GM21825 (cell line): ENCODE data around the gene SNX6.
"Not testable (repeated sequence)": the region's sequence is repeated elsewhere in the genome, so short reads cannot be mapped to it uniquely, and the experiment has no call there.

Source experiments
- ATAC-seq: cut with Tn5 transposase; IDR thresholded peaks from one replicate; pipeline ENCODE4 v1.9.1; 2021; ENCODE audit warnings: mild to moderate bottlenecking, moderate library complexity; ENCODE audit not compliant: unreplicated experiment

Gene SNX6

DNA sequence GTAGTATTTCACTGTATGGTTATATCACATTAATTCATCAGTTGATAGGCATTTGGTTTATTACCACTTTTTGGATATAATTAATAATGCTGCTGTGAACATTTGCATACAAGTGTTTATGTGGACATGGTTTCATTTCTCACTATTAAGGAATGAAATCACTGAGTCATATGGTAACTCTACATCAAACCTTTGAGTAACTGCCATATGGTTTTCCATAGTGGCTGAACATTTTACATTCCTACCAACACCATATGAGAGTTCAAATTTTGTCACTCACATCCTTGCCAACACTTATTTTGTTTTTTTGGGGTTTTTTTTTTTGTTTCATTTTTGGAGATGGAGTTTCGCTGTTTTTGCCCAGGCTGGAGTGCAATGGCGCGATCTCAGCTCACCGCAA is 60.2 kb downstream of the SNX6 start:
- no peak for ATAC-seq

DNA sequence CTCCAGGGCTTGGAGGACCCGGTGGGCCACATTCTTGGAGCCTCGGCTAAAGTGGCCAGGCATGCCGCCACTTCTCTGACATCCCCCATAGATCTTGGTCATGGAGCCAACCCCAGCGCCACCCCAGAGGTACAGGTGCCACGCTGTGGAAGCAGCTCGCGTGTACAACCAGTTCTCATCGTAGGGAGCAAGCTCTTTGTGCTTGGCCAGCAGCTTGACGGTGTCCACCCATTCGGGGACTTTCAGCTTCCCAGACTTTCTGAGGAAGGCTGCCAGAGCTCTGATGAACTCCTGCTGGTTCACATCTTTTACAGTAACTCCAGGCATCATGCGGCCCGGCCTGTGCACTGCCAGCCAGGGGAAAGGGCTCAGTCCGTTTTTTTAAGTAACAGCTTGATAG is 61.1 kb downstream of the SNX6 start:
- ATAC-seq, result no peak

DNA sequence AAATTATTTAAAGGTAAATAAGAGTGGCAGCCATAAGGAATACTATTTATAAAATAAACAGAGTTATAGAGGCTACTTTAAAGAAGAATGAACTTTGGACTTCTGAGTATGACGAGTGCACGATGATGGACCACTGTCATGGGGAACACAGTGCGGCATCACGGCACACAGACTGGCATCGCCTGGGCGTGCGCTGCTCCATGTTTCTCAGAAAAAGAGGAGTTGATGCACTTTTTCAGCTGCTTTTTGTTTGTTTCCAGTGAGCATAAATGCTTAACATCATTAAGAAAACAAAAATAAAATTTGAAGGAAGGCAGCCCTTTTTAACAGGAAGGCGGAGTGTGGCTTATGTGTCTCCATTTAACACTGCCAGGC is 67.2 kb downstream of the SNX6 start:
- no peak for ATAC-seq

DNA sequence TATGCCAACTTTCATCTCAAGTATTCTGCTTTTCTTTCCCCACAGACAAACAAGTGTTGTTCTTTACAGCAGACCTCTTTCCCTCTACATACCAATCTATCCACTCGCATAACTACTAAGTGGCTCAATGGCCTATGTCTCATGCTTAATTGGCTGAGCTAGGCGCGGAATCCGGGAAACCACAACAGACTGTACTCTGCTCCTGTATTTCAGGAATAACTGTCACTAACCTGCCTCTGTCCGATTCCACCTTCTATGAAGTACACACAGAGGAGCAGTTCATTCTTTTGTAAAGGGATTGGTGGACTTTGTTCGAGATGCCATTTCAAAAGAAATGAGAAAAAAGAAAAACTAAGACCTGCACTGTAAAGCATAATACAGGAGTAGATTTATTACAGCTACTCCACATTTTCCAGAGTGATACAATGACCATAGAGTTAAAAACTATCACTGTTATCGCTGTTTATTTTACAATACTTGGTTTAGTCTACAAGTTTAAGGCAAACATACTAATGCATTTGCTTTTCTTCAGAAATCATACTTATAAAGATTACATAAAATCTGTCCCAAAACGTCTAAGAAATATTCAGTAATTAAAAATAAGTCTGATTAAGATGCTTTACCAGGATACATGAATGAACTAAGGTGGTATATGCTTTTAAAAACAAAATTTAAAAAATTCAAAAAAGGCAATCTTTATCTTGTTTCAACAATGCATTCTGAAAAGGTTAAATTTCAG is 67.7 kb downstream of the SNX6 start:
- not testable (repeated sequence) for ATAC-seq

DNA sequence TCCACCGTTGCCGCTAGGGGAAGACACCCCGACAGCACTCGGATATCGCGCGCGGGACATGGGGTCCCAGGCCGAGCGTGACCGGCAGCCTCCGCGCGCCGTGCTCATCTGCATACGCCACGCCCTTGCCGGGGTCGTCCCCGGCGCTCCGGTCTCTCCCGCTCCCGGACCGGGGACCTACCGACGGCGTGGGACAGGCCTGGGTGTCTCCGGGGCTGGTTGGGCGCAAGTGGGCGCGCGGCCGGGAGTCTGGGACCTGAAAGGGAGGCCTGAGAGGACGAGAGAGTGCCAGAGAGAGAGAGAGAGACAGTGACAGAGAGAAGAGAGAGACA is 73.5 kb downstream of the SNX6 start:
- peak; percentile 61 for ATAC-seq

DNA sequence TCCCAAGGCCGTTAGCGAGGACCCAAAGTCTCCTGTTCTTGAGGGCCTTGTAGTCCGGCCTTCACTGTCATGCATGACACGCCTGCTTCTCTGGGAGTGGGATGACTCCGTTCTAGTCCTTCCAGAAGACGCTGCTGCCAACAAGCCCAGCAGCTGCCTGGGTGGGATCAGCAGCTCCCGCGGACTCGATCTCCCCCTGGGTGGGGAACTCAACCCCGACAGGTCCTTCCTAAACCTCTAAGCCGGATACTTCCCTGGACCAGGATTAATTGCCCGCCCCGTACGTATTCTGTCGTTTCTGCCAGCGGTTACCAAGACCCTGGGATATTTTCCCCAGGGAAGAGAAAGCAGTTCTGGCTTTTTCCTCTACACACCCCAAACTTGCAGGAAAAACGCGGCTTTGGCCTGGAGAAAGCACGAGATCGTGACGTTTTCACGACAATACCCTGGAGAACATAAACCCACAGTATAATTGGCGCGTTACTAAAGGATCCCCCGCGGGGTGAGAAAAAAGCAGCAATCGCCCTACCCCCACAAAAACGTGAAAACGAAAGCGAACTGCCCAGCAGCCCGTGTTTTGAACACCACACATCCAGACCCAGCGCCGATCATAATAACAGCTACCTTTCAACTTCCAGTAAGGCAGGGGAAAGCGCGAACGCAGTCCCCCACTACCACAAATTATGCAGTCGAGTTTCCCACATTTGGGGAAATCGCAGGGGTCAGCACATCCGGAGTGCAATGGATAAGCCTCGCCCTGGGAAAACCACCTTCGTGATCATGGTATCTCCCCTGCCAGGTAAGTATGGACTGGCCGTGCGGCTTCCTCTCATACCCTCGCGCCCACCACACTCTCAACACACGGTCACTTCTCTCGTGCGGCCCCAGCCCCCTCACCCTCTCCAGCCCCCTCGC is 74.1 kb downstream of the SNX6 start:
- ATAC-seq, result peak; percentile 67

DNA sequence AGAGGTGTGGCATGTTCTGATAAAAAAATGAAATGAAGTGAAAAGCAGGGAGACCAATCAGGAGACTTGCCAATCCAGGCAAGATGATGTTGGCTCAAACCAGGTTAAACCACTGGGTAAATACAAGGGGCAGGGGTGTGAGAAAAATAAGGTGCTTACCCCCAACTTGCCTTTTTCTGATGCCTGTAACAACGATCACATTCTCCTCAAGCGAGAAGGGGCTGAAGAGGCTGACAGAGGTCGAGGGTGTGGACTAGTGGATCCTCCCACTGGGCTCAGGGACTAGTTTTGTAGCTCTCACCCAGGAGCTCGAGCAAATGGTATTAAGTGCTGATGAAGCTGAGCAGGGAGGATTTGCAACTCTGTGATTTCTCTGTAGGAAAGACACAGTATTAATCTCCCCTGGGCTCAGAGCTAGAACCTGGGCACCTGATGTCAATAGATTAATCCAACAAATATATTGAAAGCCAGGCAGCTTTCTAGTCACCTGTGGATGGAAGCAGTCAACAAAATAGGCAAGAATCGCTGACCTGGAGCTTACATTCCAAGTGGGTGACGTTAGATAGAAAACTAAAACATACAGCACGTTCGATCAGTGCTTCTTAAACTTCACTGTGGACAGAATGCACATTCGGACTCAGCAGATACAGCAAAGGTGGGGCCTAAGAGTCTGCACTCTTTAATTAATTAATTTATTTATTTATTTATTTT is 75.3 kb downstream of the SNX6 start:
- no peak for ATAC-seq

DNA sequence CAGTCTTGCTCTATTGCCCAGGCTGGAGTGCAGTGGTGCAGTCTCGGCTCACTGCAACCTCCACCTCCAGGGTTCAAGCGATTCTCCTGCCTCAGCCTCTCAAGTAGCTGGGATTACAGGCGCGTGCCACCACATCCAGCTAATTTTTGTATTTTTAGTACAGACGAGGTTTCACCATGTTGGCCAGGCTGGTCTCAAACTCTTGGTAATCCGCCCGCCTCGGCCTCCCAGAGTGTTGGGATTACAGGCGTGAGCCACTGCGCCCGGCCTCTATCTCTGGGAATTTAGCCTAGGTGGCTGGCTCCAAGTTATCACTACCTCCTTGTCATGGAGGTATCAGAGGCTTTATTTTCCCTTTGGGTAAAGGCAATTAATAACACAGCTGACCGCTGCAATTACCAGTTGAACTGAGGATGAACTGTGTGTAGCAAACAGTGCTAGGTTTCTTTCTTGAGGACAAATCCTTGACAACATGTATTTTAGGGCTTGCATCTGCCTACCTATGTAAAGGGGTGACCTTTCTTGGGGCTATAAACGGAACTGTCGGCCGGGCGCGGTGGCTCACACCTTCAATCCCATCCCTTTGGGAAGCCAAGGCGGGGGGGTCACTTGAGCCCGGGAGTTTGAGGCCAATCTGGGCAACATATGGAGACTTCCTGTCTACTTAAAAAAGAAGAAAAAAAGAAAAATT is 80.5 kb downstream of the SNX6 start:
- ATAC-seq, result not testable (repeated sequence)

DNA sequence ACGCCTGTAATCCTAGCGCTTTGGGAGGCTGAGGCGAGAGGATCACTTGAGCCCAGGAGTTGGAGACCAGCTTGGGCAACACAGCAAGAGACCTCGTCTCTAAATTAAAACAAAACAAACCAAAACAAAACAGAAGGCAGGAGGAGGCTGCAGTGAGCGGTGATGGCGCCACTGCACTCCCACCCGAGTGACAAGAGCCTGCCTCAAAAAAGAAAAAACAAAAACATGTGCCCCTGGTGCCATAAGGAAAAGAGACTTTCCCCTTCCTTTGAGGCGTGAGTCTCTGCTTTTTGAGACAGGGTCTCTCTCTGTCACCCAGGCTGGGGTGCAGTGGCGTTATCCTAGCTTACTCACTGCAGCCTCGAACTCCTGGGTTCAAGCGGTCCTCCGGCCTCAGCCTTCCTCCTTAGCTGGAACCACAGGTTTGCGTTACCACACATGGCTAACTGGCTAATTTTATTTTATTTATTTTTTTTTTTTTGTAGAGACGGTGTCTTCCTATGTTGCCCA is 81.4 kb downstream of the SNX6 start:
- no peak for ATAC-seq

DNA sequence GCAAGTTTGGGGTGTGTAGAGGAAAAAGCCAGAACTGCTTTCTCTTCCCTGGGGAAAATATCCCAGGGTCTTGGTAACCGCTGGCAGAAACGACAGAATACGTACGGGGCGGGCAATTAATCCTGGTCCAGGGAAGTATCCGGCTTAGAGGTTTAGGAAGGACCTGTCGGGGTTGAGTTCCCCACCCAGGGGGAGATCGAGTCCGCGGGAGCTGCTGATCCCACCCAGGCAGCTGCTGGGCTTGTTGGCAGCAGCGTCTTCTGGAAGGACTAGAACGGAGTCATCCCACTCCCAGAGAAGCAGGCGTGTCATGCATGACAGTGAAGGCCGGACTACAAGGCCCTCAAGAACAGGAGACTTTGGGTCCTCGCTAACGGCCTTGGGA is 82.8 kb downstream of the SNX6 start:
- ATAC-seq, result peak; percentile 28

DNA sequence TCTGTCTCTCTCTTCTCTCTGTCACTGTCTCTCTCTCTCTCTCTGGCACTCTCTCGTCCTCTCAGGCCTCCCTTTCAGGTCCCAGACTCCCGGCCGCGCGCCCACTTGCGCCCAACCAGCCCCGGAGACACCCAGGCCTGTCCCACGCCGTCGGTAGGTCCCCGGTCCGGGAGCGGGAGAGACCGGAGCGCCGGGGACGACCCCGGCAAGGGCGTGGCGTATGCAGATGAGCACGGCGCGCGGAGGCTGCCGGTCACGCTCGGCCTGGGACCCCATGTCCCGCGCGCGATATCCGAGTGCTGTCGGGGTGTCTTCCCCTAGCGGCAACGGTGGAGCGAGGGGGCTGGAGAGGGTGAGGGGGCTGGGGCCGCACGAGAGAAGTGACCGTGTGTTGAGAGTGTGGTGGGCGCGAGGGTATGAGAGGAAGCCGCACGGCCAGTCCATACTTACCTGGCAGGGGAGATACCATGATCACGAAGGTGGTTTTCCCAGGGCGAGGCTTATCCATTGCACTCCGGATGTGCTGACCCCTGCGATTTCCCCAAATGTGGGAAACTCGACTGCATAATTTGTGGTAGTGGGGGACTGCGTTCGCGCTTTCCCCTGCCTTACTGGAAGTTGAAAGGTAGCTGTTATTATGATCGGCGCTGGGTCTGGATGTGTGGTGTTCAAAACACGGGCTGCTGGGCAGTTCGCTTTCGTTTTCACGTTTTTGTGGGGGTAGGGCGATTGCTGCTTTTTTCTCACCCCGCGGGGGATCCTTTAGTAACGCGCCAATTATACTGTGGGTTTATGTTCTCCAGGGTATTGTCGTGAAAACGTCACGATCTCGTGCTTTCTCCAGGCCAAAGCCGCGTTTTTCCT is 83.4 kb downstream of the SNX6 start:
- ATAC-seq, result peak; percentile 61

DNA sequence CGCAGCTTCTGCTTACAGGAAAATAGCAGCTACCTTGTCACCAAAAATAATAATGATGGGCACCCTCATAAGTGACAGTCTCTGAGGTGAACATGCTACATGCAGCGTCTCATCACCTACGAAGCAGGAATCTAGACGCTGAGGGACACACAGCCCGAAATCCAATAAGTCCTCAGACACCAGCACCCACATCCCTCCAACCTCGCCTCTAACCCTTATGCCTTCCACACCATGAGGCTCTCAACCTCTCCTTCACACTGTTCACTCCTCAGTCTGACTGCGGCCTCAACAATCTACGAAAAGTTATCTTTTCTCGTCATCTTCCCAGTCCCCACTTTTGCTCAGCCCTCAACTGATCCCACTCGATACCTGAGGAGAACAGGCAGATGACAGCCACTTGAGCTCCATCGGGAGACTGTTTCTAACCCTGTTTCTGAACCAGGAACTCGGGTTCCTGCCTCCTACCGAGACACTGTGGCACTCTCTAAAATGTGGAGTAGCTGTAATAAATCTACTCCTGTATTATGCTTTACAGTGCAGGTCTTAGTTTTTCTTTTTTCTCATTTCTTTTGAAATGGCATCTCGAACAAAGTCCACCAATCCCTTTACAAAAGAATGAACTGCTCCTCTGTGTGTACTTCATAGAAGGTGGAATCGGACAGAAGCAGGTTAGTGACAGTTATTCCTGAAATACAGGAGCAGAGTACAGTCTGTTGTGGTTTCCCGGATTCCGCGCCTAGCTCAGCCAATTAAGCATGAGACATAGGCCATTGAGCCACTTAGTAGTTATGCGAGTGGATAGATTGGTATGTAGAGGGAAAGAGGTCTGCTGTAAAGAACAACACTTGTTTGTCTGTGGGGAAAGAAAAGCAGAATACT is 89.5 kb downstream of the SNX6 start:
- not testable (repeated sequence) for ATAC-seq

DNA sequence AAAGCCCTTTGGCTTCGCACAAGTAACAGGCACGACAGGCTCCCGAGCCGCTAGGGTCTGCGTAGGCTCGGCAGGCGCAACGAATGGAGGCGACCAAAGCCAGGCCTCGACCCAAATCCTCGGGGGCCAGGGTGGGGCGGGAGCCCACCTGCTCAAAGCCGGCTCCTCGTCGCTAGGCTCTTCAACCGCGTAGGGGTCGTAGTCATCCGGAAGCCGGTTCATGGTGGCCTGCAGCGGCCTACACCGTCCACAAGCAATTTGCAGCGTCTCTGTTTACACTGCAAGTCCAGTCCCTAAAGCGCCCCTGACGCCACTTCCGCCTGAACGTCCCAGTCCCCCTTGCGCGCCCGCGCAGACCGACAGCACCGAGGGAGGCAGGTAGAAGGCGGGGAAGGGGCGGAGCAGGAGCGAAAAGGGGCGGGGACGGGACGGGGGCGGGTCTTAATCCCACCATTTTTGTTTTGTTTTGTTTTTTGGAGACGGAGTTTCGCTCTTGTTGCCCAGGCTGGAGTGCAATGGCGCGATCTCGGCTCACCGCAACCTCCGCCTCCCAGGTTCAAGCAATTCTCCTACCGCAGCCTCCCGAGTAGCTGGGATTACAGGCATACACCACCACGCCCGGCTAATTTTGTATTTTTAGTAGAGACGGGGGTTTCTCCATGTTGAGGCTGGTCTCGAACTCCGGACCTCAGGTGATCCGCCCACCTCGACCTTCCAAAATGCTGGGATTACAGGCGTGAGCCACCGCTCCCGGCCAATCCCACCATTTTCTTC is 90.4 kb downstream of the SNX6 start, which contains the start of gene EAPP:
EAPP (minus strand) TSS at position 295 of the 774 bp plus-strand sequence; CDS start at position 222, 73 bp downstream.
- peak; percentile 99 for ATAC-seq

DNA sequence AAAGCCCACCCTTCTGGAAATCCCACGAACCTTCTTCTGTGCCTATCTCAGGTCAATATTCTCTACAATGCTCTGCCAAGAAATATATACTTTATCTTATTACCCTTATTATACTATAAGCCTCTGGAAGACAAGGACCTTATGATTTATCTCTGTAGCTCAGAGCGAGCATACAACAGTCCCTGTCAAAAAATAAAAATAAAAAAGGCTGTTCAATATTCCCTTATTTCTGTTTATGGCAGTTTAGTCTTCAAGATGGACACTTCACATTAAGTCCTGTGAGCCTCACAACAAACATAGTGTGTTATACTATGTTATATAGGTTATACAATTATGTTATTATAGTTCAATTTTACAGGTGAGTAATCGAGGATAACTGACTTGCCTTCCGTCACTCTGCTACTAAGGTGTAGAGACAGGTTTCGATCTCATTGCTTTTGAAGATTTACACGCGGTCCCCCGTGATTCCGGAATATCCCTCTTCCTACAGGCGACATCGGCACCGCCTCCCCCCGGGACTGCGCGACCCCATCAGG is 91.0 kb downstream of the SNX6 start:
- ATAC-seq, result no peak

DNA sequence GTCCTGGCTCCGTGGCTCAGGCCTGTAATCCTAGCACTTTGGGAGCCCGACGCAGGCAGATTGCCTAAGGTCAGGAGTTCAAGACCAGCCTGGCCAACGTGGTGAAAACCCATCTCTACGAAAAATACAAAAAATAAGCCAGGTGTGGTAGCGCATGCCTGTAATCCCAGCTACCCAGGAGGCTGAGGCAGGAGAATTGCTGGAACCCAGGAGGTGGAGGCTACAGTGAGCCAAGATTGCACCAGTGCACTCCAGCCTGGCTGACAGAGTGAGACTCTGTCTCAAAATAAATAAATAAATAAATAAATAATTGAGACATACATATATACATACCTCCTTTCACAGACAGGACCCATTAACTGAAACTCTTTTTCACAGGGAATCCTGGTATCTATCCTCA is 91.9 kb downstream of the SNX6 start:
- ATAC-seq, result not testable (repeated sequence)

DNA sequence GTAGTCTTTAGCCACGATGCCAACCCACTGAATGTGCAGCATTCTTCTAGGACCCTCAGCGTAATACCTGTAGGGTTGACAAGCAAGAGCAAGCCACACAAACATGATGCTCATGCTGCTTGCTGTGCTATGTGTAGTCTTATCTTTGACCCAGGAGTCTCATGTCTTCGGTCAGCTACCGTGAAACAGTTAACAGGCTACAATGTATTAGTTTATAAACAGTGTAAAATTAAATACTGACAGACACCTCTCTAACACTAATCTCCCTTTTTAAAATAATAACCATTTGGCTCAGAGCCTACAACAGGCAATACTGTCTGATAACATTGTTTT is 92.3 kb downstream of the SNX6 start:
- no peak for ATAC-seq

DNA sequence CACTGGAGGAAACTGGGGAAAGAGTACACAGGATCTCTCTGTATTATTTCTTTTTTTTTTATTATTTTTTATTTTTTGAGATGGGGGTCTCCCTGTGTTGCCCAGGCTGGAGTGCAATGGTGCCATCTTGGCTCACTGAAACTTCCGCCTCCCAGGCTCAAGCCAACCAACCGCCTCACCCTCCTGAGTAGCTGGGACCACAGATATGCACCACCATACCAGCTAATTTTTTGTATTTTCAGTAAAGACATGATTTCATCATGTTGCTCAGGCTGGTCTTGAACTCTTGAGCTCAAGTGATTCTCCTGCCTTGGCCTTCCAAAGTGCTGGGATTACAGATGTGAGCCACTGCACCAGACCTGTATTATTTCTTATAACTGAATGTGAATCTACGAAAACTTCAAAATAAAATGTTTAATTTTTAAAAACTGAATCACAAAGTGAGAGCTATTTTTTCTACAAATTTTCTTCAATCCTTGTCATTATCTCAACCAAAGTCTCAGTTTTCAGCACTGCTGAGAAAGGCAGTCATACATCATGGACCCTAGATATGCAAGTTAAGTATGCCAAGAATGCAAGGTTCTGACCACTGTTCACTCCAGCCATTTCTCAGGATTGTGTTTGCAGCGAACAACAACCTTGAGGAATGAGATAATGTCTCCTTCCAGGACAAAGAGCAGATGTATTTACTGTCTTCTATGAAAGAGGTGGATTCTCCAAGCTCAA is 92.8 kb downstream of the SNX6 start:
- ATAC-seq, result no peak
